HuH-7.5 (cell line): ENCODE data around the gene MACROH2A1.

Experiments used
- DNase-seq: peaks from one replicate; pipeline ENCODE4 v3.0.0; 2011; ENCODE audit warnings: low spot score

Gene MACROH2A1

GRCh38 chr5:135396459-135397055 is 2.5 kb downstream of the MACROH2A1 start:
- DNase-seq: no peak

GRCh38 chr5:135395866-135396265 is 3.2 kb downstream of the MACROH2A1 start:
- no peak for DNase-seq

DNA sequence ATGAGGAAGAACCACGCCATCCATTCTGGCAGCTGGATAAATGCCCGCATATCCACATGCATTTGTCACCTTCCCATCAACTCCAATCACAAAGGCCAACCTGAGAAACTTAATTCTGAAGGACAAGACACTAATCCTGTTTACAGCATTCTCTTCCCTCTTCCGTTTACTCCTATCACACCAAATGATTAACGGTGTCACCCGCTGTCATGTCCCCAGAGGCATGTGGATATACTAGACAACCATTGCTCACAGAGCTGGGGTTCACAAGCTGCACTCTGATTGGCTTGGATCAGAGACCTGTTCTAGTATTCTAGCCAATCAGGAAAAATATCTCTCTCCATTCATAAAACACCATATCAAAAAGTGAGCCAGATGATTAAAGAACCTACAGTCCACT is 3.6 kb downstream of the MACROH2A1 start:
- no peak for DNase-seq

GRCh38 chr5:135394095-135394494 is 4.9 kb downstream of the MACROH2A1 start:
- no peak for DNase-seq

GRCh38 chr5:135393691-135394090 is 5.3 kb downstream of the MACROH2A1 start:
- DNase-seq: no peak

DNA sequence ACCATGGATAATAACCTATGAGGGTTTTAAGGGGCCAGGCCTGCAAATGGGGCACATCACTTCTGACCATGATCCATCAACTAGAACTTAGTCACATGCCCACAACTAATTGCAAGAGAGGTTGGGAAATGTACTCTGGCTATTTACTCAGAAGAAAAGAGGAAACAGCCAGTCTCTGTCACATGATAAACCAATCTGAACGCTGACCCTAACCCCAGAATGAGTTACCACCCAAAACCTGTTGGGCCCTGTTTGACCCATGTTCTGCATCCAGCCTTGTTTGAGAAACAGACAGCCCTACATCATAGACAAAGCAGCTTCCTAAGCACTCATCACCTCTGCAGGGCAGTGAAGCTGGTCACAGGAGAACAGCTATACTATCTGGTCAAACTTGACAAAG is 5.8 kb downstream of the MACROH2A1 start:
- DNase-seq: no peak

DNA sequence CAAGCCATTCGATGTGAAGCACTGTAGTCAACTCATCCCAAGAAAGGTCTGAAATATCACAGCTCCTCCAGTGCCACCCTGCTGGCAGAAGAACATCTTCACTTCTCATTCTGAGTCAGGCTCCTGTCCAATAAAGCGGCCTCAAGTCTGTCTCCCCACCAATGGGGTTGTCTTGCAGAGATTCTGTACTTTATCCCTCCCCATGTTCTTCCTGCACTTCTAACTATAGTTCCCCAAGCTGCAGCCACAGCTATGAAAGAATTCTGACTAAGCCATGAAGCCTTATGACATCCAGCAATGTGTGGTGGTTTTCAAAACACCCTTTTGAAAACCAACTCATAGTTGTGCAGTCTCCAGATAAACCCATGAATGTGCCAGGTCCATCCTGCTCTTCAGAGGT is 6.8 kb downstream of the MACROH2A1 start:
- no peak for DNase-seq

GRCh38 chr5:135391869-135392255 is 7.2 kb downstream of the MACROH2A1 start:
- no peak for DNase-seq

DNA sequence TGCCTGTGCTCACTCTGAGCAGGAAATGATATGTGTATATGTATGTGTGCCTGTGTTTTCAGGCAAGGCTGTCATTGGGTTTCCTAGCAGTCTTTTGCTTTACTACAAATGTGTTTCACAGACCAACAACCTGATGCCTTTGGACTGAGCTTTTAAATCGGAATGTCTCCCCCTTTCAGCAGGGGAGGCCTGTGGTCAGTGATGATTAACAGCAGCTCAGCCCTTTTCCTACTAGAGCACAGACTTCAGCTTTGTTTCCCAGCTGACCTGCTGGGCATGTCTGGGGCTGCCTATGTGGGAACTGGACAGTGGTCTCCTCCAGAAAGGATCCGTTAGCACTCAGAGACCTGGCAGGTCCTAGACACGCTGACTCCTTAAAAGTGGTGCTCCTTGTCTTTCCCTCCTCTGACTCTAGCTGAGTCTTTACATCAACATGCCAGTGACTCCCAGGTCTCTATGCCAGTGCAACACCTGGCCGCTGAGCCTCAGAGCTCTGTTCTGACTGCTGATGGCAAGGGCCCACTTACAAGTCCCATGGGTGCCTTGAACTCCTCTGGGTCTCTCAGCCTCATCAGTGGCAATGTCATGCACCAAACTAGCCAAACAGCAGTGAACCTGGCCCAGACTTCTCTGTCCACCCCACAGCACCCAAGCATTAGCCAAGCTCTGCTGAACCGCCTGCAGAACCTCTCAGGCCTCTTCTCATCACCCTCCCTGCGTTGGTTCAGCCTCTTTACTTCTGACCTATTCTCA is 7.7 kb downstream of the MACROH2A1 start:
- no peak for DNase-seq

GRCh38 chr5:135388860-135389435 is 10.1 kb downstream of the MACROH2A1 start:
- no peak for DNase-seq

- DNase-seq: no peak
Measured at GRCh38 chr5:135387629-135387960, 11.4 kb downstream of the MACROH2A1 start.

GRCh38 chr5:135386886-135387628 is 12.0 kb downstream of the MACROH2A1 start:
- DNase-seq: no peak

DNA sequence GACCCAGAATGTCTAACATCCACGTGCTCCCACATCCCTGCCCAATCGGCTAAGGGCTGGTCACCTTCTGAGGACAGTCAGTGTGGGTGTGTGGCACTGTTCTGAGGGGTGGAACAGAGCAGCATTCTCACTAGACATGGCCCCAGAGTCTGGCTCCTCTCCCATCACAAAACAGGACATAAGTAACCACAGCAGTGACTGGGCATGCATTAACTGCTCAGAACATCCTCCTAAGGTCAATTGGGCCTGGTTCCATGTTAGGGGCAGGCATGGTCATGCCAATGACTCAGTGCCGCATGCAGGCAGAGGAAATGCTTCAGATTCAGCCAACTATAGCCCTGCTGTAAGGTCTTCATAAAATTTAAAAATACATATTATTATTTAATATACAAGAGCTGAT is 12.9 kb downstream of the MACROH2A1 start:
- DNase-seq: no peak

DNA sequence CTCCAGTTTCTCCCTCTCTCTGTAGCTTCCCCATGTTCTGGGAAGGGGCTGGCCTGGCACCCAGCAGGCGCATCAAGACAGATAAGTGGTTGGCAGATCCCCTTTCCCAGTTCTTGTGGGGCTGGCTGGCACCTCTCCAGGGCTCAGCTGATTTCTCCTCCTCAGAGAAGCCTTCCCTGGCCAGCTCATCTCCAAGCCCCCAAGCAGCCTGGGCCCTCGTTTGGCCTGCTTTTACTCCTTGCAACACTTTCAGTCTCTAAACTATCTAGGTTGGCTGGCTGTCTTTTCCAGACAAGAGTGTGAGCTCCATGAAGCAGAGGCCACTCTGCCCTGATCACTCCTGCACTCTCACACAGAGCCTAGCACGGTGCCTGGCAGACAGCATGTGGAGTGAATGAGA is 13.5 kb downstream of the MACROH2A1 start:
- no peak for DNase-seq

- no peak for DNase-seq
Measured at GRCh38 chr5:135384898-135385297, 14.1 kb downstream of the MACROH2A1 start.

GRCh38 chr5:135383803-135384495 is 15.1 kb downstream of the MACROH2A1 start:
- DNase-seq: no peak

DNA sequence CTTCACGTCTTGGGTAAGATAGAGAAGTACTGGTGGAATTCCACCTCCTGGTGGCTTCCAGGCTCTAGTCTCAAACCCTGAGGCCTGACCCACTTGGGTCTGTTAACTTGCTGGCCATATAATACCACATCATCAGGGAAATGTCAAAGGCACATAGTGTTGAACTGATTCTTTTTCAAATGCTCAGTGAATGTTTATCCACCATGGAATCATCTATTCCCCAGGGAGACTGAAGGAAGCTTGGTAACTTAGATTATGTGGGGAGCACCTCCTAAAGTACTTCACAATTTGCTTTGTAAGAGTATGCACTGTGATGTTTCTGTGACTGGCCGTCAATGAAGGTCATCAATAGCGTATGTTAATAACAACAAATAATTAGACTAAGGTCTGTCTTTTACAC is 16.1 kb downstream of the MACROH2A1 start:
- no peak for DNase-seq

DNA sequence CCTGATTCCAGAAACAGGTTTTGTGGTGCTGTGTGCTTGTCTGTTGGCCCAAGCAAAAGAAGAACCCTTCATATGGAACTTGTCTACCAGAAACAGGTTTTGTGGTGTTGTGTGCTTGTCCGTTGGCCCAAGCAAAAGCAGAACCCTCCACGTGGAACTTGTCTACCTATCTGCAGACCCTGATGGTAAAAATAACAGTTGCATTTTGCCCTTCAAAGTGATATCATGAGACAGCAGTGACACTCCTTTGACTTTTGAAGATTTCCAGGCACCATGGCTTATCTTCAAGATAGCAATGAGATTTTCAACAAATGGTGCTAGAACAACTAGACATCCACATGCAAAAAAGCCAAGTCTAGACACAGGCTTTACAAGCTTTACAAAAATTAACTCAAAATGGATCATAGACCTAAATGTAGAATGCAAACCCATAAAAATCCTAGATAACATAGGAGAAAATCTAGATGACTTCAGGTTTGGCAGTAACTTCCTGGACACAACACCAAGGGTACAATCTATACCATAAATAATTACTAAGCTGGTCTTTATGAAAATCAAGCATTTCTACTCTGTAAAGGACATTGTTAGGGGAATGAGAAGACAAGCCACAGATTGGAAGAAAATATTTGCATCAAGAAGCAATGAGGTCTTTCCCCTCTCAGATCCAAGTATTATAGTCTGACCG is 16.8 kb downstream of the MACROH2A1 start:
- no peak for DNase-seq

- no peak for DNase-seq
Measured at GRCh38 chr5:135379046-135379654, 19.9 kb downstream of the MACROH2A1 start.

DNA sequence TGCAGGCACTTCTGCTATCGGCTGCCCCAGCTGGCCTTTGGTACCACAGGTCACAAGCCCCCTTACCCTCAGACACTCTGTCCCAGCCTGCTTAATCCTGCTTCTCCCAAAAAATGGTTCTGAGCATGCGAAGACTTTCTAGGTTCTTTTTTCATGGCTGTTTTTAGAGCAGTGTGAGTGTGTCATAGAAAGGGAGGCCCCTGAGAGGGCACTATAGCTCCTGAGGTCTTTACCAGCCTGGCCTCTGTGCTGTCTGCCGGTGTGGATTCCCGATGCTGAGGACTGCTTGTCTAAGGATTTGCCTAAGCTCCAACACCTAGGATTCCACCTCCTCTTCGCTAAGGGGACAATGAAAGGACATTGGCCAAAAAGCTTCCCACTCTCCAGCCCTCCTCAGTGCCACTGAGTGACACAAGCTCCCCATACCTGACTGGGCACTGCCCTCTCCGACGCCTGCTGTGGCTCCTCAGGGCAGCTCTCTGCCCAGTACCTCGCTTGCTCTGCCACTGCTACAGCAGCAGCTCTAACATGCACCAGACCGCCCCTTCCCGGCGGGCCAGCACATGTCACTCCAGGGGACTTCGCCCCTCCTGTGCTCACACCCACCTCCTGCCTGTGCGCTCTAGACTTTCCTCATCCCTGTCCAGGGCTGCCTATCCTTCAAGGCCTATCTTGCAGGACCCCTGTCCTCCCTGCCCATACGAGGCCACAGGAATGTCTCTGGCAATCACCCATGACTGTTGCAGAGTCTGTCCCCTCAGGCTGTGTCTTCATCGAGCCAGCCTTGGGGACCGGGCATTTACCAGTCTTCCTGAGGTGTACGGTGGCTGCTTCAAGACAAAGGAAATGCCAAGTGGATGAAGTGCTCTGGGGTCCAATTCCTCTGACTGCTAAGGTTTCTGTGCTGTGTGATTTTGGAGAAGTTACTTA is 21.0 kb downstream of the MACROH2A1 start:
- DNase-seq: no peak
